Stimulated activated naive B cell treated with anti-CD40 and anti-IgM and Interleukin-4, amounts not matched to agents 10 μg/mL and 1 μg/mL and 100 μg/mL, for 72 hours (primary cell): ENCODE results near the gene CRYGC.
A peak's percentile ranks its signal among the peaks of the same experiment; 100 is the strongest.

Source experiments
- ATAC-seq, 2 donors: fragments of 150-1000 bp; cut with Tn5 transposase; replicated peaks; 2 replicates each; pipeline ENCODE4 v1.10.0; 2021; ENCODE audit warnings: moderate library complexity in 1 of 2
- DNase-seq: peaks from one replicate; pipeline ENCODE4 v3.0.0; 2021
- H3K27ac Mint-ChIP-seq: one replicate; pipeline ENCODE4 v1.8.0; 2022; ENCODE audit warnings: mild to moderate bottlenecking, mixed read lengths
- H3K27me3 Mint-ChIP-seq, 2 donors: one replicate each; pipeline ENCODE4 v1.8.0; 2022; ENCODE audit warnings: mixed read lengths in 2 of 2
- H3K36me3 Mint-ChIP-seq, 2 donors: one replicate each; pipeline ENCODE4 v1.8.0; 2022; ENCODE audit warnings: mixed read lengths in 2 of 2, mild to moderate bottlenecking in 1 of 2
- H3K4me1 Mint-ChIP-seq, 2 donors: one replicate each; pipeline ENCODE4 v1.8.0; 2022; ENCODE audit warnings: mixed read lengths in 2 of 2, mild to moderate bottlenecking in 1 of 2
- H3K4me3 Mint-ChIP-seq, 2 donors: one replicate each; pipeline ENCODE4 v1.8.0; 2022; ENCODE audit warnings: mild to moderate bottlenecking in 2 of 2, mixed read lengths in 2 of 2, moderate library complexity in 1 of 2
- H3K9me3 Mint-ChIP-seq, 2 donors: one replicate each; pipeline ENCODE4 v1.8.0; 2022; ENCODE audit warnings: mixed read lengths in 2 of 2, mild to moderate bottlenecking in 1 of 2

CRYGC gene, protein sequence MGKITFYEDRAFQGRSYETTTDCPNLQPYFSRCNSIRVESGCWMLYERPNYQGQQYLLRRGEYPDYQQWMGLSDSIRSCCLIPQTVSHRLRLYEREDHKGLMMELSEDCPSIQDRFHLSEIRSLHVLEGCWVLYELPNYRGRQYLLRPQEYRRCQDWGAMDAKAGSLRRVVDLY

DNA sequence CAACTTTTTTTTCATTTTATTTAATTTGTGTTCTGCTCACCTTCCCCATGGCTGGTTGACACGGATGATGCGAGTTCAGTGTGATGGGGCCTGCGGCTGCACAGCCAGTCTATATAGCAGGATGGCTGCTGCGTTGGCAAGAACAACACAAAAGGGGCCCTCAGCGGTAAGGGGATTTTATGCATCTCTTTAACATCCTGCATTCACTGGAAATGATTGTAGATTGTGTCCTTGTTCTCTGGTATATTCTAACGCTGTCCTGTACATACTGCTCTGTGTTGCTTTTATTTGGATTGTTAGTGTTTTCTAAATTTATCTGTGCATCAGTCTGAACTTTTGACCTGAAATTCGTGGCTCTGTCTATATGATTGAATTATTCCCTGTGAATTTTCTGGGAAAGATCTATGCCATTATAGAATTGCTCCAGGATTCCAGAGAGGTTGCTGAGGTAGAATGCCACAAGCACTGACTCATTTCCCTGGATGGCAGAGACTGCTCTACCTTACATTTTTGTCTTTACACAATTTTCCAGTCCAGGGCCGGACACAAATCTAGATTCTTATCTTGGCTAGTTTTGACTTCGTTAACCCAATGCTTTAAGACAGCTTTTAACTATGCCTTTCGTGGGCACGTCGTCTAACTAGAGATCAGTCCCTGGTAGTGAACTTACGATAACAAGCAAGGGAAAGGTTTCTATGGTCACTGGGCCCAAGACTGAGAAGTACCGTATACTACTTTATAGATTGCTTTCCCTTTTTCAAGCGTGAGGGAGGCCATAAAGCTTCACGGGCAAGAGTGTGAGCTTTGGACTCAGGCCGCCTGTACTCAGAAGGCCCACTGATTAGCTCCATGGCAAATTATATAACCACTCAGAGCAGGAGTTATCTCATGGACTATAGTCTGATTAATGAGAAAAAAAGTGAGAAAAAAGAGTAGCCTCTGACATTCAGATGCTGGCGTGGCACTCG, at the start of gene CRYGC:
CRYGC (minus strand) TSS at position 85 of the 968 bp plus-strand sequence; CDS start at position 49, 36 bp downstream.
- Mint-ChIP-seq H3K4me3 (no peak within 1 kb of the TSS), H3K27me3 (peaks cover 9 to 31% of the 10 kb centered on the region in 2 donors), H3K4me1 (peaks cover 0 to 1% of the 10 kb centered on the region in 2 donors), H3K27ac (no peak within 1 kb of the TSS), H3K36me3 (no peaks in the 10 kb centered on the region), H3K9me3 (peaks cover 0 to 1% of the 10 kb centered on the region in 2 donors)
- DNase-seq: no peak
- ATAC-seq: no peak

DNA sequence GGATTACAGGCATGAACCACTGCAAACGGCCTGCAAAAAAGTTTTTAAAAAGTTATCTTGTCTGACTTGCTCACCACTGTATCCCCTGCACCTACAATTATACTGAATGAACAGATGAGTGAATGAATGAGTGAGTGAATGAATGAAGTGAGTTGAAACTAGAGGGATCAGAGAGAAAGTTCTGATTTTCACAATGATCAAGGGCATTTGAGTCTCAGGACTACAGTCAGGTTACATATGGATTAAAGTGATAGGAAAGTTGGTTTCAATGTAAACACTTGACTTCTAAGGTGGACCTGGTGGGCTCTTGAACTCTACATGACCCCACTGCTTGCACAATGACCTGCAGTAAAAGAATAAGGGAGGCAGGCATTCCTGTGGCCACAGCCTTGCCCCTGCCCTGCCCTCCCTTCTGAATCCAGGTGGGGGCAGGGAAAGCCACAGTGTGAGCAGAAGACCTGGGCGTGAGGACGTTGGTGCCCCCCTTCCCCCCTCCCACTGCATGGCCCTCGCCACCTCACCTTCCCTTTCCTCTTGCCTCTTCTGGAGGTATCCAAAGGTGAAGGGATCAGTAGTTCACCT, 49.5 kb upstream of the CRYGC start:
- no peaks in the 10 kb centered on the region for H3K9me3 Mint-ChIP-seq
- no peak overlapping the region for H3K27ac Mint-ChIP-seq
- H3K4me1 Mint-ChIP-seq: peaks cover 3 to 10% of the 10 kb centered on the region in 2 donors
- H3K27me3 Mint-ChIP-seq: peaks cover 8 to 19% of the 10 kb centered on the region in 2 donors
- no peak for ATAC-seq
- no peaks in the 10 kb centered on the region for H3K36me3 Mint-ChIP-seq
- no peak for DNase-seq
- no peak overlapping the region for H3K4me3 Mint-ChIP-seq

DNA sequence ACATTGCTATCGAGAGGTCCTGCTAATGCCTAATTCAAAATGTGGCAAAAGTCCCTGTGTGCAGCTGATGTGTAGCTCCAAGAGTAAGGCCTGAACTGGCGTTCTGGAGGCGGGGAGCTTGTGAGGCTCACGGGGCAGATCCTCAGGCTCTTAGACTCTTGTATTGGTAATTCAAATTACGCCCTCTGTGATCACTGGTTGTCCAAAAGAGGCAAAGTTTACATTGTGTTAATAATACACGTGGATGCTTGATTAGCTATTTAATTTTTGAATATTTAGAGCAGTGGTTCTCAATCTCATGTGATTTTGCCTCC, 46.2 kb upstream of the CRYGC start:
- ATAC-seq (no peak), DNase-seq (no peak)
- peaks cover 2 to 7% of the 10 kb centered on the region in 2 donors for H3K4me1 Mint-ChIP-seq
- no peak overlapping the region for H3K4me3 Mint-ChIP-seq
- H3K36me3 Mint-ChIP-seq: no peaks in the 10 kb centered on the region
- no peaks in the 10 kb centered on the region for H3K9me3 Mint-ChIP-seq
- H3K27ac Mint-ChIP-seq: no peak overlapping the region
- H3K27me3 Mint-ChIP-seq: peaks cover 14 to 16% of the 10 kb centered on the region in 2 donors

DNA sequence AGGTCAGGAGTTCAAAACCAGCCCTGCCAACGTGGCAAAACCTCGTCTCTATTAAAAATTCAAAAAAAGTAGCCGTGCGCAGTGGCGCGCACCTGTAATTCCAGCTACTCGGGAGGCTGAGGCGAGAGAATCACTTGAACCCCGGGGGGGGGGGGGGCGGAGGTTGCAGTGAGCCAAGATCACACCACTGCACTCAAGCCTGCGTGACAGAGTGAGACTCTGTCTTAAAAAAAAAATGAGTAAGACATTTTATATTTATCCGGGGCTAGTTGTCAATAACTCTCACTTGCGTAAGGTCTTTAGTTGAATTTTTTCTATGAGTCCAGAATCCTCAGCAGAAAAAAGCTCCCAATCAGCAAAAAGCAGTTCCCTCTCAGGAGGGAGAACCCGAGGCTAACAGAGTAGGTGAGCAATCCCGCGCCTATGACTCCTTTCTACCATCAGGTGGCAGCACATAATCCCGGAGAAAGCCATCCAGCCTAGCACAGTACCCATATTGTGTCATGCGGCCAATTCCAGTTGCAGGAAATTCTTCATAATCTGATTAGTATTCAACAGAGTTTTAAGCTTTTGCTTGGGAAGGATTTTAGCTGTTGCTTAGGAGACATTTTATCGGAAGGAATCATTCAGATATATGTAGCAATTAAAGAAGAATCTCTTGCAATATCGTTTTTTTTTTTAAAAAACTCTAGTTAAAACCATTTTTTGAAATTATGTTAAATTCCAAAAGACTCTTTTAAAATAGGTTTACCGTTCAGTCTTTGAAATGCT, 45.6 kb upstream of the CRYGC start:
- ATAC-seq (peak; percentile 98 to 99), DNase-seq (peak; percentile 53)
- H3K27me3 Mint-ChIP-seq: peaks cover 14 to 18% of the 10 kb centered on the region in 2 donors
- H3K4me3 Mint-ChIP-seq: no peak overlapping the region
- H3K27ac Mint-ChIP-seq: no peak overlapping the region
- peaks cover 2 to 7% of the 10 kb centered on the region in 2 donors for H3K4me1 Mint-ChIP-seq
- H3K9me3 Mint-ChIP-seq: no peaks in the 10 kb centered on the region
- H3K36me3 Mint-ChIP-seq: no peaks in the 10 kb centered on the region

DNA sequence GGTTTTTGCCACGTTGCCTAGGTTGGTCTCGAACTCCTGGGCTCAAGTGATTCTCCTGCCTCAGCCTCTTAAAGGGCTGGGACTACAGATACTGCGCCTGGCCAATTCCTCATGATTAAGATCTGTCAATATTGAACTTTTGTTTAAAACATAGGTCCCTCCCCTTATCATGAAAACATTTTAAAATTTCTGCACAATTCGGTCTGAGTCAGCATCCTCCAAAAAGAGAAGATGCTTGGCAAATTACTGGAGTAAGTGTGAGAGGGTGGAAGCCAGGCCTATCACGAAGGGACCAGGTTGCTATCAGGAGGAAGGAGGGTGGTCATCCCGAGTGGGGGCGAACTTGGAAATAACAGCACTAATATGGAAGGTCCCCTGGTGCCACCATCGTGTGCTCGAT, 44.5 kb upstream of the CRYGC start:
- ATAC-seq: no peak
- Mint-ChIP-seq H3K4me3 (no peak overlapping the region), H3K27me3 (peaks cover 14 to 23% of the 10 kb centered on the region in 2 donors), H3K36me3 (no peaks in the 10 kb centered on the region), H3K27ac (no peak overlapping the region), H3K4me1 (peaks cover 2 to 7% of the 10 kb centered on the region in 2 donors), H3K9me3 (no peaks in the 10 kb centered on the region)
- DNase-seq: no peak

DNA sequence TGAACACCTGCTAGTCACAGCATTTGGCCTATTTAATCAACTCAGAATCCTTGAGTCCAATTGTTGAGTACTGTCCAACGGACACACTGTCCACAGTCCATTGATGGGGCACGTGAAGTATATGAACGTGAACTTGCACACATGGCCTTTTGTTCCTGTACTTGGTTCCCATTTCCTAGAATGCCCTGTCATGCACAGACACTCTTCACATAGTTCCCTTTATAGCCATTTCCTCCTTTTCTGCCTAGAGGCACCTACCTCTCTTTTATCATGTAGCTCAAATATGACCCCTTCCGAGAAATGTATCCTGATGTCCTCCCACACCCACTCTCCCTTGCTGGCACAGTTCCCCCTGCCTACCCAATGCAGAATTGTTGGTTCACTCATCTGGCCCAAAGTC, 42.5 kb upstream of the CRYGC start:
- ATAC-seq (peak in 1 of 2 donors; percentile 23), DNase-seq (no peak)
- Mint-ChIP-seq H3K27ac (no peak overlapping the region), H3K4me3 (no peak overlapping the region), H3K27me3 (peaks cover 9 to 23% of the 10 kb centered on the region in 2 donors), H3K9me3 (no peaks in the 10 kb centered on the region), H3K36me3 (no peaks in the 10 kb centered on the region), H3K4me1 (peaks cover 2 to 7% of the 10 kb centered on the region in 2 donors)

DNA sequence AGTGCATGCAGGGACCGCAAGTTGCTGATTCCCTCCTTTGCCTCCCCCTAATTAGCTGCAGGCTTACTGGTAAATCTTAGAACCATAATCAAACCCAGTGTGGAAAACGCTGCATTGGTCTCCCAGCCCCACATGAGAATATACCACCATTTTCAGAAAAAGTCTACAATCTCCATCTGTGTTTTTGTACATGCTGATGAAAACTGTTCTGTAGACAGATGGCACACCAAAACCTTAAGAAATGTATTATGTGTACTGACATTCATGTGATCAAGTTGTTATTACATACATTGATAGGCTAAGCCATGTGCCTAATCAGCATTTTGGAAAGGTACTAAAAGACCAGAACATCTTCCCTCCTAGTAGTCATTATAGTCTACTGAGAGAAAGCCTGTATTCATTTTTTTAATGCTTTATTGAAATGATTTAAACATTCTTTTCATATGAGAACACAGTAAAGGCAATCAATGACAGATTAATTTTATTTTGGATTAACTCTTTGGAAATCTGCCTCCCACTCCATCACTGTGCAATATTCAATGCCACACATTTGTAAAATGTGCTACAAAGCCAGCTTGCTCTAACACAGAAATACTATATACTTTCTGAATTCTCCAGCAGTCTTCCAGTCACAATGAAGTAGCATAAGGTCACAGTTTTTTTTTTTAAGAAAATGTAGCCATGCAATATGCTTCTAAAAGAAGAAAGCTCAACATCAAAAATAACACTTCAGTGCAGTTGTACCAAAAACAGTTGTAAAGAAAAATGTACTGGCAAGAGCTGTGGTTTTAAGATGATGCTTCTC, 35.5 kb upstream of the CRYGC start:
- Mint-ChIP-seq H3K4me1 (no peaks in the 10 kb centered on the region), H3K36me3 (no peaks in the 10 kb centered on the region), H3K4me3 (no peak overlapping the region), H3K27ac (no peak overlapping the region), H3K9me3 (no peaks in the 10 kb centered on the region), H3K27me3 (peaks cover 7 to 12% of the 10 kb centered on the region in 2 donors)
- ATAC-seq (no peak), DNase-seq (no peak)

GRCh38 chr2:208163489-208163888, 33.9 kb upstream of the CRYGC start, which contains the start of gene CRYGA:
TSS of gene CRYGA (minus strand) at chr2:208163589. CDS start at chr2:208163556, 33 bp downstream.
- ATAC-seq: no peak
- H3K9me3 Mint-ChIP-seq: peaks cover 0 to under 1% of the 10 kb centered on the region in 2 donors
- H3K27ac Mint-ChIP-seq: no peak within 1 kb of the TSS
- H3K4me3 Mint-ChIP-seq: no peak within 1 kb of the TSS
- peaks cover 10% of the 10 kb centered on the region in 2 donors for H3K27me3 Mint-ChIP-seq
- no peaks in the 10 kb centered on the region for H3K36me3 Mint-ChIP-seq
- no peak for DNase-seq
- H3K4me1 Mint-ChIP-seq: no peaks in the 10 kb centered on the region

DNA sequence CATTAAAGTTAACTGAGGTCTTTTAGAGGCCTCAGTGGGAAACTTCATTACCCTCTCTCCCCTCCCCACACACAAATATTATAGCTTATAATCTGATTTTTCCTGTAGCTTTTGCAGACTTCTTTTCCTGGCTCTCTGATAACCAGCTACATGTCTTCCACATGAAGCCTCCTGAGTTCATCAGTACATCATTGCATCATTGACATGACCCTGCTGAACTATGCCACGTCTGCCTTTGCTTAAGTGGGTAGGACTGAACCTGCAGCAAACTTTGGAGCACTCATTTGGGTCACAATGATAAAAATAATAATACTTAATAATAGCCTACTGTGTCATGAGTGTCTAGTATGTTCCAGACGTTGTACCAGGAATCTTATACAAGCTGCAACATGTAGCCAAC, 26.8 kb upstream of the CRYGC start:
- DNase-seq (no peak), ATAC-seq (no peak)
- Mint-ChIP-seq H3K4me3 (no peak overlapping the region), H3K36me3 (no peaks in the 10 kb centered on the region), H3K9me3 (peaks cover 1 to 4% of the 10 kb centered on the region in 2 donors), H3K27me3 (peaks cover 3 to 6% of the 10 kb centered on the region in 2 donors), H3K27ac (no peak overlapping the region), H3K4me1 (no peaks in the 10 kb centered on the region)

DNA sequence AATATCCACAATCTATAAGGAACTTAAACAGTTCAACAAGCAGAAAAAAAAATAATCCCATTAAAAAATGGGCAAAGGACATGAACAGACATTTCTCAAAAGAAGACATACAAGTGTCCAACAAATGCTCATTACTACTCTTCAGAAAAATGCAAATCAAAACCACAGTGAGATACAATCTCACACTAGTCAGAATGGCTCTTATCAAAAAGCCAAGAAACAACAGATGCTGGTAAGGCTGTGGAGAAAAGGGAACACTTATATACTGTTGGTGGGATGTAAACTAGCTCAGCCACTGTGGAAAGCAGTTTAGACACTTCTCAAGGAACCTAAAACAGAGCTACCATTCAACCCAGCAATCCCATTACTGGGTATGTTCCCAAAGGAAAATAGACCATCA, 23.5 kb upstream of the CRYGC start:
- Mint-ChIP-seq H3K27me3 (peaks cover 0 to 3% of the 10 kb centered on the region in 2 donors), H3K9me3 (peaks cover 4 to 15% of the 10 kb centered on the region in 2 donors), H3K27ac (no peak overlapping the region), H3K4me1 (no peaks in the 10 kb centered on the region), H3K36me3 (no peaks in the 10 kb centered on the region), H3K4me3 (no peak overlapping the region)
- no peak for ATAC-seq
- no peak for DNase-seq

DNA sequence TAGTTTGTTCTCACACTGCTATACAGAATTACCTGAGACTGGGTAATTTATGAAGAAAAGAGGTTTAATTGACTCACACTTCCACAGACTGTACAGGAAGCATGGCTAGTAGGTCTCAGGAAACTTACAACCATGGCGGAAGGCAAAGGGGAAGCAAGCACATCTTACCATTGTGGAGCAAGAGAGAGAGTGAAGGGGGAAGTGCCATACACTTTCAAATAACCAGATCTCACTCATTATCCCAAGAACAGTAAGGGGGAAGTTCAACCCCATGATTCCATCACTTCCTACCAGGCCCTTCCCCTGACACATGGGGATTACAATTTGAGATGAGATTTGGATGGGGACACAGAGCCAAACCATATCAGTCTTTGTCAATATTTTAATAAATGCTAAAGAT, 21.3 kb upstream of the CRYGC start:
- no peak for ATAC-seq
- peaks cover 0 to 12% of the 10 kb centered on the region in 2 donors for H3K27me3 Mint-ChIP-seq
- no peak for DNase-seq

GRCh38 chr2:208150094-208150493, 20.5 kb upstream of the CRYGC start:
- DNase-seq (no peak), ATAC-seq (no peak)
- Mint-ChIP-seq H3K36me3 (no peaks in the 10 kb centered on the region), H3K4me3 (no peak overlapping the region), H3K27ac (no peak overlapping the region), H3K27me3 (peaks cover 0 to 12% of the 10 kb centered on the region in 2 donors), H3K9me3 (peaks cover 4 to 15% of the 10 kb centered on the region in 2 donors), H3K4me1 (no peaks in the 10 kb centered on the region)

More for the DNA sequence above, 21.3 kb upstream of the CRYGC start:
- H3K27ac Mint-ChIP-seq: no peak overlapping the region
- H3K4me3 Mint-ChIP-seq: no peak overlapping the region
- H3K36me3 Mint-ChIP-seq: no peaks in the 10 kb centered on the region
- H3K4me1 Mint-ChIP-seq: no peaks in the 10 kb centered on the region
- peaks cover 4 to 15% of the 10 kb centered on the region in 2 donors for H3K9me3 Mint-ChIP-seq

DNA sequence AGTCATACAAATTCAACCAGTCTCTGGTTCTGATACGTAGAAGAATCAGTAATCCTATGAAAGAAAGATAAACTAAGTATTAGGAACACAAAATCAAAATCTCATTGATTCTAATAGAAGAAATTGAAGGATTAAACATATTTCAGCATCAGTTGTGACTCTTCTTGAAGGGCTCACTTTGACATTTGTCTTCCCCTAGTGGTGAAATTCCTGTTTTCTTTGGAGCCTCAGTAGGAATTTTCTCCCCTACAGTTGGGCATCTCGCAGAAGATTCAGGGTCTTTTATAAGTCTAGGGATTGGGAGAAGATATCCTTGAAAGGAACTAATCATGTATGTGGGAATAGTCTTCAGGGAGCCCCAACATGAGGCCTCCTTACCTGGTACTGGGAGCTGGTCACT, 19.2 kb upstream of the CRYGC start:
- Mint-ChIP-seq H3K9me3 (peaks cover 4 to 15% of the 10 kb centered on the region in 2 donors), H3K4me3 (no peak overlapping the region), H3K36me3 (no peaks in the 10 kb centered on the region), H3K27me3 (peaks cover 0 to 12% of the 10 kb centered on the region in 2 donors), H3K27ac (no peak overlapping the region), H3K4me1 (no peaks in the 10 kb centered on the region)
- no peak for DNase-seq
- no peak for ATAC-seq
